ENCODE measurements around the gene FMO1.
A peak's percentile ranks its signal among the peaks of the same experiment; 100 is the strongest.

FMO1 gene

DNA sequence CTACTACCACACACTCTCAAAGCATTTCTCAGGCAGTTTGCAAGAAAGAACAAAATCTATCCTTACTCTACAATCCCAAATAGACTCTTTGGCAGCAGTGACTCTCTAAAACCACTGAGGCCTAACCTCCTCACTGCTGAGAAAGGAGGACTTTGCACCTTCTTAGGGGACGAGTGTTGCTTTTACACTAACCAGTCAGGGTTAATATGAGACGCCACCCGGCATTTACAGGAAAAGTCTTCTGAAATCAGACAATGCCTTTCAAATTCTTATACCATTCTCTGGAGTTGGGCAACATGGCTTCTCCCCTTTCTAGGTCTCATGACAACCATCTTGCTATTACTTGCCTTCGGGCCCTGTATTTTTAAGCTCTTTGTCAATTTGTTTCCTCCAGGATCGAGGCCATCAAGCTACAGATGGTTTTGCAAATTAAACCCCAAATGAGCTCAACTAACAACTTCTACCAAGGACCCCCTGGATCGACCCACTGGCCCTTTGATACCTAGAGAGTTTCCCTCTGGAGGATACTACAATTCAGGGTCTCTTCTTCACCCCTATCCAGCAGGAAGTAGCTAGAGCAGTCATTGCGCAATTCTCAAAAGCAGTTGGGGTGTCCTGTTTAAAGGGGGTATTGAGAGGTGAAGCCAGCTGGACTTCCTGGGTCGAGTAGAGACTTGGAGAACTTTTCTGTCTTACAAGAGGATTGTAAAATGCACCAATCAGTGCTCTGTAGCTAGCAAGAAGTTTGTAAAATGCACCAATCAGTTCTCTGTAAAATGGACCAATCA lies 63.7 kb downstream of the FMO1 start:
- DNase-seq (ENCODE audit: low read depth), result no peak
- TF ChIP-seq, protein P1, sequence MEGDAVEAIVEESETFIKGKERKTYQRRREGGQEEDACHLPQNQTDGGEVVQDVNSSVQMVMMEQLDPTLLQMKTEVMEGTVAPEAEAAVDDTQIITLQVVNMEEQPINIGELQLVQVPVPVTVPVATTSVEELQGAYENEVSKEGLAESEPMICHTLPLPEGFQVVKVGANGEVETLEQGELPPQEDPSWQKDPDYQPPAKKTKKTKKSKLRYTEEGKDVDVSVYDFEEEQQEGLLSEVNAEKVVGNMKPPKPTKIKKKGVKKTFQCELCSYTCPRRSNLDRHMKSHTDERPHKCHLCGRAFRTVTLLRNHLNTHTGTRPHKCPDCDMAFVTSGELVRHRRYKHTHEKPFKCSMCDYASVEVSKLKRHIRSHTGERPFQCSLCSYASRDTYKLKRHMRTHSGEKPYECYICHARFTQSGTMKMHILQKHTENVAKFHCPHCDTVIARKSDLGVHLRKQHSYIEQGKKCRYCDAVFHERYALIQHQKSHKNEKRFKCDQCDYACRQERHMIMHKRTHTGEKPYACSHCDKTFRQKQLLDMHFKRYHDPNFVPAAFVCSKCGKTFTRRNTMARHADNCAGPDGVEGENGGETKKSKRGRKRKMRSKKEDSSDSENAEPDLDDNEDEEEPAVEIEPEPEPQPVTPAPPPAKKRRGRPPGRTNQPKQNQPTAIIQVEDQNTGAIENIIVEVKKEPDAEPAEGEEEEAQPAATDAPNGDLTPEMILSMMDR (conservative IDR thresholded peaks at IDR 0.05; ENCODE audit: control insufficient read depth, insufficient read depth, low read depth, low read length), result no peak
- no peak overlapping the region for H3K4me3 ChIP-seq (ENCODE audit: control insufficient read depth, low read depth, low read length)

DNA sequence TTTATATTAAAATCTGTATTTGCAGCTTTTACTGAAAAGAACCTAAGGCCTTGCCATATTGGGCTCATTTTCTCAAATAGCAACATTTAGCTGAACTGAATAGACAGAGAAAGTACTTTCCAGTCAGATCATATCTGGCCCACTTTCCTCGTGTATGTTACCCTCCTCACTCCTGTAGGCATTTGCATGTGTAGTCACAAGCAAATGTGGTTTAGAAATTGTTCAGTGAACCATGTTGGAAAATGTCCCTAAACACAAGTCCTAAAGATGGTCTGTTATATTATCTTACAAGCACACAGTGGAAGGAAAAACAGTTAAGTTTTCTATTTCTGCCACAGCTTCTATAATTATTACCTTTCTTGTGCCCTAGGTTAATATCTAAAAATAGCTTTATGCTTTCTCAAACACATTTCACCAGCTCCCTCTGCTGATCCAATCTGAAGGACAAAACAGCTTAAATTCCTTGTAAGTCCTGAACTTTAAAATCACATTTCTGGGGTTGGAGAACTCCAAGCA lies 65.1 kb downstream of the FMO1 start:
- TF ChIP-seq, protein P1 (conservative IDR thresholded peaks at IDR 0.05; ENCODE audit: control insufficient read depth, insufficient read depth, low read depth, low read length), result no peak
- H3K4me3 ChIP-seq (ENCODE audit: control insufficient read depth, low read depth, low read length), result no peak overlapping the region
- no peak for DNase-seq (ENCODE audit: low read depth)

DNA sequence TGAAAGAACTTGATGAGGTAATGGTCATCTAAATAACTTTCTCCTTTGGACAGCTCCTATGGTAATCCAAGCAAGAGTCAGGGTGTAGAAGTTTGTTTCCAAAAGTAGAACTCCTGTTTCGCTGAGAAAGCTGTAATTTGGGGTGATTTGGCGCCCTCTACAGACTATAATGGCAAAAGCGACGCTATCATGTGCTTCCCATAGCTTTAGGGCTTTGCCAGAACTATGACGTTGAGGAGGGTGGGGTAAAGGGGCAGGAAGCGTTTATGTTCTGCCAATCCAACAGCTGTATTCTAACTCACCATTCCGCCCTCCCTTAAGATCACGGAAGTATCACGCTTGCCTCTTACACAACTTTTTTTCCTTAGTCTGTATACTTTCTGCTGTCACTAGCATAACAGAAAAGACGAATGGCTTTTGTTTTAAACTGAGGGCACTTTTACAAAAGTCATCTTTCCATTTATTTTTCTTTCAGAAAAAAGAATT lies 65.6 kb downstream of the FMO1 start, which contains the start of gene FMO4:
Gene FMO4, plus strand, starts transcription at position 349 of the 486 bp plus-strand sequence. CDS start 5,643 bp downstream, outside the sequence.
- peak within 1 kb of the TSS; percentile 1 for H3K4me3 ChIP-seq (ENCODE audit: control insufficient read depth, low read depth, low read length)
- TF ChIP-seq, protein P1 (conservative IDR thresholded peaks at IDR 0.05; ENCODE audit: control insufficient read depth, insufficient read depth, low read depth, low read length), result peak; percentile 85
- peak; percentile 100 for DNase-seq (ENCODE audit: low read depth)

DNA sequence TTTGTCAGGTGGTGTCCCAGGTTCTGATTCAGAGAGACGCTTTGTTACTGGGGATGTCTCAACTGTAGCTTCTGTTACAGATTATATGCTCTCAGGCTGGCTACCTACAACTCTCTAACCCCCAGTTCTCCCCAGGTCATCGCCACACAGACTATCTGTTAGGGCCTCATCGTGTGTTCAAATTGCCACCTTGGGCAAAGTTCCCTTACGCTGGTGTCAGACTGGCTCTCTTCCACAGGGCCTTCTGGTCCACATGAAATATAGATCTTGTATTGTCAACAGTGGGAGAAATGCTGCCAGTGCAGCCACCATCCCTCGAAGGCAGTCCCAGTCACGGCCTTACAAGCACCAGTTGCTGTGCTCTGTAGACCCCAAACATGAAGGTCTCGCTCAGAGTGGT lies 81.0 kb downstream of the FMO1 start:
- no peak overlapping the region for H3K4me3 ChIP-seq (ENCODE audit: control insufficient read depth, low read depth, low read length)
- TF ChIP-seq, protein P1 (conservative IDR thresholded peaks at IDR 0.05; ENCODE audit: control insufficient read depth, insufficient read depth, low read depth, low read length), result no peak
- no peak for DNase-seq (ENCODE audit: low read depth)

DNA sequence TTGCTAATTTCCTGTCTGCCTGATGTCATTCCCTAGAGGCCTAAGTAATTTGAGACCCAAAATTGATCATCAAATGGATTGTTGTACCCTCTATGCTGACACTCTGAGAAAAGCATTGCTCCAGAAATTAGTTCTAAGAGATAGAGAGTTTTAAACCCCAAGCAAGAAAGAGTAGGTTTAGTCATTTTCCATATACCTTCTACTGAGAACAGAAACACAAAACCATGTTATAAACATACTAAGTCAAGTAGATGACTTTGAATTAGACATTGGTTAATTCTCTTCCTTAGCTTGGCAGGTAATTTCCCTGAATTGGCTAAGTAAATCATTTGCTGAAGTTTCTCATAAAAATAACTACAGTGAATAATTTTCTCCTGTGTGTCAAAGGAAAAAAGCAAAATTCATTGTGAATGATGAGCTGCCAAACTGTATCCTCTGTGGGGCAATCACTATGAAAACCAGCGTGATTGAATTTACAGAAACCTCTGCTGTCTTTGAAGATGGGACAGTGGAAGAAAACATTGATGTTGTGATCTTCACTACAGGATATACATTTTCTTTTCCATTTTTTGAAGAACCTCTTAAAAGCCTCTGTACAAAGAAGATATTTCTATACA lies 85.8 kb downstream of the FMO1 start:
- TF ChIP-seq, protein P1 (conservative IDR thresholded peaks at IDR 0.05; ENCODE audit: control insufficient read depth, insufficient read depth, low read depth, low read length), result no peak
- no peak overlapping the region for H3K4me3 ChIP-seq (ENCODE audit: control insufficient read depth, low read depth, low read length)

More for the DNA sequence above, 85.8 kb downstream of the FMO1 start:
- DNase-seq (ENCODE audit: low read depth), result no peak

All from fibroblast of mammary gland (primary cell).